Left colon (tissue), 2 donors: ENCODE measurements around the gene CXorf51B. TPM values are rescaled to one million over a fixed set of nuclear protein-coding genes. Genes with fewer than 3 reads are reported as not detected.
"Not testable (repeated sequence)": the region's sequence is repeated elsewhere in the genome, so short reads cannot be mapped to it uniquely, and the experiment has no call there.

Experiments used
- ATAC-seq: fragments of 200-7000 bp; cut with Tn5 transposase; one replicate; pipeline ENCODE4 v1.9.1; 2020; ENCODE audit warnings: mild to moderate bottlenecking, moderate library complexity
- DNase-seq, 2 donors: peaks; one replicate each; pipeline ENCODE4 v3.0.0-alpha.2; 2020
- intact Hi-C, 2 donors: fragments of 100-400 bp; cut with DNase I in 1 of 2; cut with micrococcal nuclease in 1 of 2; formaldehyde crosslinking; loops; one replicate each; pipeline versions ENCODE4 v1.11.2 to v1.14.0; 2022; cut with DNase I, micrococcal nuclease
- long read RNA-seq: library from polyadenylated mRNA; unstranded; transcript quantifications from one replicate; pipeline ENCODE4 v2.0.0, GENCODE V29; 2021
- total RNA-seq, 2 donors: library from RNA; stranded (reverse); fragmentation: NEBNext Ultra II Directional; extraction: Animal tissue kit (Norgen Biotek cat#: 25700); gene quantifications; one replicate each; pipeline ENCODE4 v1.2.1, GENCODE V29; 2021
- donor health status: DM: no; HTN: no; CAD: no.
- donor health status: DM: yes; HTN: yes; CAD: no.

The CXorf51B gene
- not detected for total RNA-seq
- long read RNA-seq: 0 reads

DNA sequence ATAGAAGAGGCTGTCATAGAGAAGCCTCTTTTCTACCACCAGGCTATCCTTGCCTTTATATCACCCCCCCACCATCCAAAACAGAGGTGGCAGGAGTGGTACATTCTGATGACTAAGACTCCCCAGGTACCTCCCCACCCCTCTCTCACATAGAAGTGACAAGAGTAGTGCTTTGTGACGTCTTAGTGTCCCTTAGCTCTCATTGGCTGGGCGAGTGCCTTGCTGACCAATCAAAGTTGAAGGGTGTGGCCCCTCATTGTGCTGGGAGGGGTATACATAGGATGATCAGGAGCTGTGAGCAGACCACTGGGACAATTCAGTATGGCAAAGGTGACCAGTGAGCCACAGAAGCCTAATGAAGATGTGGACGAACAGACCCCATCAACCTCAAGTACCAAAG, at the start of gene CXorf51B:
Gene CXorf51B, plus strand, starts transcription at position 301 of the 400 bp plus-strand sequence. Its CDS starts 21 bp downstream, at position 322.
- intact Hi-C loops, ATAC-seq, DNase-seq: not testable (repeated sequence)

DNA sequence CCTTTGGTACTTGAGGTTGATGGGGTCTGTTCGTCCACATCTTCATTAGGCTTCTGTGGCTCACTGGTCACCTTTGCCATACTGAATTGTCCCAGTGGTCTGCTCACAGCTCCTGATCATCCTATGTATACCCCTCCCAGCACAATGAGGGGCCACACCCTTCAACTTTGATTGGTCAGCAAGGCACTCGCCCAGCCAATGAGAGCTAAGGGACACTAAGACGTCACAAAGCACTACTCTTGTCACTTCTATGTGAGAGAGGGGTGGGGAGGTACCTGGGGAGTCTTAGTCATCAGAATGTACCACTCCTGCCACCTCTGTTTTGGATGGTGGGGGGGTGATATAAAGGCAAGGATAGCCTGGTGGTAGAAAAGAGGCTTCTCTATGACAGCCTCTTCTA, 5.1 kb downstream of the CXorf51B start, which contains the start of gene CXorf51A:
Gene CXorf51A, minus strand, starts transcription at position 101 of the 400 bp plus-strand sequence. Its CDS starts 21 bp downstream, at position 80.
- ATAC-seq, intact Hi-C loops, DNase-seq: not testable (repeated sequence)

GRCh38 chrX:146831994-146832393, 22.4 kb downstream of the CXorf51B start:
- DNase-seq: no peak
- intact Hi-C loops: no loop called here
- ATAC-seq: no peak

DNA sequence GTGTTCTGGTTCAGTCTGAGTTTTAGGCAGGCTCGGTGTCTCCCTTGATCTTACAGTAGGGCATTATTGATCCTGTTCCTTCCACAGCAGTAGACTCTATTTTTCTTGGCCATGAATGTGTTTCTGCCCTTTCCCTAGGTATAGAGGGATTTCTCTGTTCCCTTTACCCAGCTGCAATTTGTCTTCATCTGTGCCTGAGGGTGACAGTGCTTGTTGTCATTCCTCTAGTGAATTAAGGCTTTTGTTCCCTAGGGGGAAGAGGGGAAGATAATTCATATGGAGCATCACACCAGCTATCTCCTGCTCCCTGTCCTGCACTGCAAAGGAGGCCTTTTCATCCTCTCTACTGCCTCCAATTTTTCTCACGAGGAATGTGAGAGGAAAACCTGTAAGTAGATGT, 44.7 kb downstream of the CXorf51B start:
- intact Hi-C loops: no loop called here
- no peak for ATAC-seq

More for the DNA sequence above, 44.7 kb downstream of the CXorf51B start:
- no peak for DNase-seq

Other genes starting within 250 kb of the CXorf51B start
- gene CXorf51A, start 5.0 kb downstream of the CXorf51B start, total RNA-seq: not detected